Suprapubic skin (tissue), 3 donors: ENCODE measurements around the gene AP2A1.

Experiments
- EP300 ChIP-seq: sonication (generic); formaldehyde crosslinking; IDR thresholded peaks from one replicate; pipeline ENCODE4 v1.6.1; 2017; ENCODE audit warnings: antibody characterized with exemption
- TF ChIP-seq, protein P1 (sequence below), 2 donors: fragments of 200-600 bp in 1 of 2; fragments of 450-650 bp in 1 of 2; sonication (generic) in 1 of 2; IDR thresholded peaks; one replicate each; pipeline ENCODE4 v1.5.1; 2016 to 2019; ENCODE audit warnings: antibody characterized with exemption in 2 of 2, mild to moderate bottlenecking in 1 of 2, moderate library complexity in 1 of 2

DNA sequence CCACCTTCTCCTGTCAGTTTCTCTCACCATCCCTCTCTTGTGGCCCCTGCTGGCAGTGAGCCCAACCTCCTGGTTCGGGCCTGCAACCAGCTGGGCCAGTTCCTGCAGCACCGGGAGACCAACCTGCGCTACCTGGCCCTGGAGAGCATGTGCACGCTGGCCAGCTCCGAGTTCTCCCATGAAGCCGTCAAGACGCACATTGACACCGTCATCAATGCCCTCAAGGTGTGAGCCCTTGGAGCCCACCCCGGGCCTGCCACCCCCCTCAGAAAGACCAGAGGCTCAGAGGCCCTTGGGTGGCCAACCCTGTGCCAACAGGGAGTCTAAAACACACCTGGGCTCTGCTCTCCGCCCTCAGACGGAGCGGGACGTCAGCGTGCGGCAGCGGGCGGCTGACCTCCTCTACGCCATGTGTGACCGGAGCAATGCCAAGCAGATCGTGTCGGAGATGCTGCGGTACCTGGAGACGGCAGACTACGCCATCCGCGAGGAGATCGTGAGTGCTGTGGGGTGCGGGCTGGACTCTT, 32.5 kb downstream of the AP2A1 start:
- TF ChIP-seq, protein P1, sequence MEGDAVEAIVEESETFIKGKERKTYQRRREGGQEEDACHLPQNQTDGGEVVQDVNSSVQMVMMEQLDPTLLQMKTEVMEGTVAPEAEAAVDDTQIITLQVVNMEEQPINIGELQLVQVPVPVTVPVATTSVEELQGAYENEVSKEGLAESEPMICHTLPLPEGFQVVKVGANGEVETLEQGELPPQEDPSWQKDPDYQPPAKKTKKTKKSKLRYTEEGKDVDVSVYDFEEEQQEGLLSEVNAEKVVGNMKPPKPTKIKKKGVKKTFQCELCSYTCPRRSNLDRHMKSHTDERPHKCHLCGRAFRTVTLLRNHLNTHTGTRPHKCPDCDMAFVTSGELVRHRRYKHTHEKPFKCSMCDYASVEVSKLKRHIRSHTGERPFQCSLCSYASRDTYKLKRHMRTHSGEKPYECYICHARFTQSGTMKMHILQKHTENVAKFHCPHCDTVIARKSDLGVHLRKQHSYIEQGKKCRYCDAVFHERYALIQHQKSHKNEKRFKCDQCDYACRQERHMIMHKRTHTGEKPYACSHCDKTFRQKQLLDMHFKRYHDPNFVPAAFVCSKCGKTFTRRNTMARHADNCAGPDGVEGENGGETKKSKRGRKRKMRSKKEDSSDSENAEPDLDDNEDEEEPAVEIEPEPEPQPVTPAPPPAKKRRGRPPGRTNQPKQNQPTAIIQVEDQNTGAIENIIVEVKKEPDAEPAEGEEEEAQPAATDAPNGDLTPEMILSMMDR (IDR thresholded peaks at IDR 0.05), result no peak
- no peak for TF ChIP-seq EP300
